ENCODE results near the gene GRM8. TPM values are rescaled to one million over a fixed set of nuclear protein-coding genes. Genes with fewer than 3 reads are reported as not detected.

The GRM8 gene
- total and polyA plus RNA-seq, 10 of the 15 experiments (the other 5 are each of a cell fraction or from before 2014, with no cell fraction given), result 0.33 to 7.1 (median 0.45) TPM; not detected in 2

- no peak for TF ChIP-seq ZNF592 (IDR thresholded peaks at IDR 0.05)
- TF ChIP-seq USF2 (IDR thresholded peaks at IDR 0.05; ENCODE audit: borderline replicate concordance, low read depth, low read length), result no peak
- TF ChIP-seq IKZF1 (conservative IDR thresholded peaks at IDR 0.05), result peak; percentile 88
- peak; percentile 47; the same call in 1 of the 2 replicates for TF ChIP-seq SPI1 (IDR thresholded peaks at IDR 0.05; ENCODE audit: borderline replicate concordance, insufficient read depth, low read depth, low read length)
- TF ChIP-seq, protein P1, sequence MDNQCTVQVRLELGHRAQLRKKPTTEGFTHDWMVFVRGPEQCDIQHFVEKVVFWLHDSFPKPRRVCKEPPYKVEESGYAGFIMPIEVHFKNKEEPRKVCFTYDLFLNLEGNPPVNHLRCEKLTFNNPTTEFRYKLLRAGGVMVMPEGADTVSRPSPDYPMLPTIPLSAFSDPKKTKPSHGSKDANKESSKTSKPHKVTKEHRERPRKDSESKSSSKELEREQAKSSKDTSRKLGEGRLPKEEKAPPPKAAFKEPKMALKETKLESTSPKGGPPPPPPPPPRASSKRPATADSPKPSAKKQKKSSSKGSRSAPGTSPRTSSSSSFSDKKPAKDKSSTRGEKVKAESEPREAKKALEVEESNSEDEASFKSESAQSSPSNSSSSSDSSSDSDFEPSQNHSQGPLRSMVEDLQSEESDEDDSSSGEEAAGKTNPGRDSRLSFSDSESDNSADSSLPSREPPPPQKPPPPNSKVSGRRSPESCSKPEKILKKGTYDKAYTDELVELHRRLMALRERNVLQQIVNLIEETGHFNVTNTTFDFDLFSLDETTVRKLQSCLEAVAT (IDR thresholded peaks at IDR 0.05), result 0 out of 2 replicates have a peak, but pooled peaks have one; percentile 20
- TF ChIP-seq KDM1A (IDR thresholded peaks at IDR 0.05; ENCODE audit: borderline replicate concordance), result no peak
- TF ChIP-seq KAT2A (conservative IDR thresholded peaks at IDR 0.05; ENCODE audit: control insufficient read depth, low read depth, low read length), result no peak
- TF ChIP-seq MTA3 (IDR thresholded peaks at IDR 0.05; ENCODE audit: borderline replicate concordance, low read length), result peak; percentile 86; the same call in 1 of the 2 replicates
- TF ChIP-seq BACH1 (IDR thresholded peaks at IDR 0.05; ENCODE audit: borderline replicate concordance), result peak; percentile 9; the same call in 1 of the 2 replicates
- no peak for TF ChIP-seq NR2C2 (IDR thresholded peaks at IDR 0.05; ENCODE audit: borderline replicate concordance, control insufficient read depth, insufficient read length, low read depth)
- TF ChIP-seq NFIC (IDR thresholded peaks at IDR 0.05; ENCODE audit: low read depth, low read length), result peak; percentile 88; the same call in 1 of the 2 replicates
- peak; percentile 80; the same call in 1 of the 2 replicates for TF ChIP-seq FOXM1 (IDR thresholded peaks at IDR 0.05; ENCODE audit: low read depth, low read length)
- TF ChIP-seq RAD51 (IDR thresholded peaks at IDR 0.05), result no peak
- TF ChIP-seq, protein P2, sequence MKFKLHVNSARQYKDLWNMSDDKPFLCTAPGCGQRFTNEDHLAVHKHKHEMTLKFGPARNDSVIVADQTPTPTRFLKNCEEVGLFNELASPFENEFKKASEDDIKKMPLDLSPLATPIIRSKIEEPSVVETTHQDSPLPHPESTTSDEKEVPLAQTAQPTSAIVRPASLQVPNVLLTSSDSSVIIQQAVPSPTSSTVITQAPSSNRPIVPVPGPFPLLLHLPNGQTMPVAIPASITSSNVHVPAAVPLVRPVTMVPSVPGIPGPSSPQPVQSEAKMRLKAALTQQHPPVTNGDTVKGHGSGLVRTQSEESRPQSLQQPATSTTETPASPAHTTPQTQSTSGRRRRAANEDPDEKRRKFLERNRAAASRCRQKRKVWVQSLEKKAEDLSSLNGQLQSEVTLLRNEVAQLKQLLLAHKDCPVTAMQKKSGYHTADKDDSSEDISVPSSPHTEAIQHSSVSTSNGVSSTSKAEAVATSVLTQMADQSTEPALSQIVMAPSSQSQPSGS (IDR thresholded peaks at IDR 0.05; ENCODE audit: low read length), result peak; percentile 88
- no peak for TF ChIP-seq ESRRA (IDR thresholded peaks at IDR 0.05; ENCODE audit: low read length)
- TF ChIP-seq TCF3 (IDR thresholded peaks at IDR 0.05; ENCODE audit: borderline replicate concordance, insufficient read depth, low read depth, low read length), result no peak
- no peak for TF ChIP-seq ZNF207 (IDR thresholded peaks at IDR 0.05; ENCODE audit: borderline replicate concordance)
These were observed 550.3 kb downstream of the GRM8 start (continued) for GRCh38 chr7:126702242-126703016.

Data from GM12878 (cell line).